K562 treated with DMSO at 1 percent for 24 hours (cell line): Measurements from ENCODE around the gene RABIF. TPM values are rescaled to one million over a fixed set of nuclear protein-coding genes. Genes with fewer than 3 reads are reported as not detected.

ENCODE experiments used
- total RNA-seq: library from RNA; unstranded; fragments of 300-600 nt; gene quantifications from 2 replicates; pipeline ENCODE4 v1.2.3, GENCODE V29; 2022; ENCODE audit warnings: low read depth; ENCODE audit not compliant: insufficient read depth

The RABIF gene
- 21.2 and 23.1 TPM in 2 replicates for total RNA-seq

GRCh38 chr1:202888531-202889360 is at the start of gene RABIF:
TSS of gene RABIF (minus strand) at chr1:202889149. CDS start at chr1:202889098, 51 bp downstream.

GRCh38 chr1:202926581-202927491 is 37.9 kb upstream of the RABIF start, which contains the start of gene KLHL12:
TSS of gene KLHL12 (minus strand) at chr1:202927234. CDS start at chr1:202925162, 2,072 bp downstream.

Other genes with a start within 250 kb of the RABIF start
- gene SYT2, start 178.7 kb downstream of the RABIF start, total RNA-seq = 0.03 TPM in 1 of 2 replicates, not detected in the other
- 30.8 and 33.6 TPM in 2 replicates for gene KDM5B, start 80.7 kb downstream of the RABIF start, total RNA-seq
- 1.7 and 3.2 TPM in 2 replicates for gene PCAT6, start 78.2 kb downstream of the RABIF start, total RNA-seq
- 23.3 and 24.6 TPM in 2 replicates for gene KLHL12, start 38.1 kb upstream of the RABIF start, total RNA-seq
- 118 and 120 TPM in 2 replicates for gene ADIPOR1, start 69.2 kb upstream of the RABIF start, total RNA-seq
- 55.0 and 57.7 TPM in 2 replicates for gene CYB5R1, start 78.1 kb upstream of the RABIF start, total RNA-seq
- 60.3 and 67.9 TPM in 2 replicates for gene TMEM183A, start 118.2 kb upstream of the RABIF start, total RNA-seq
- gene PPFIA4, start 137.3 kb upstream of the RABIF start, total RNA-seq = 2.5 and 5.8 TPM in 2 replicates
- gene MYOG, start 196.9 kb upstream of the RABIF start, total RNA-seq = not detected in 2 replicates
- not detected in 2 replicates for gene ADORA1, start 238.6 kb upstream of the RABIF start, total RNA-seq